Astrocyte of the cerebellum (primary cell): ENCODE results near the gene TSACC.

ENCODE experiments used
- DNase-seq: peaks from one replicate; pipeline ENCODE4 v3.0.0-alpha.2; 2011; ENCODE audit warnings: low read depth
- H3K4me3 ChIP-seq: 2 replicates; pipeline ENCODE4 v1.5.1; 2011; ENCODE audit warnings: mild to moderate bottlenecking, low read depth, low read length, moderate library complexity
- CTCF ChIP-seq: IDR thresholded peaks from 2 replicates; pipeline ENCODE4 v1.5.1; 2012; ENCODE audit warnings: low read length, low read depth, moderate library complexity, mild to moderate bottlenecking; ENCODE audit errors: missing control alignments
- in situ Hi-C: cut with HindIII; loops from 2 replicates; pipeline ENCODE4 v1.10.0; 2017; ENCODE audit warnings: low sequenced_read_pairs

TSACC gene

GRCh38 chr1:156338180-156338976 is at the start of gene TSACC, which contains the start of gene CCT3:
Gene TSACC, plus strand, starts transcription at chr1:156338526. Its CDS starts 1,232 bp downstream, at chr1:156339758.
Gene CCT3, minus strand, starts transcription at chr1:156338292. Its CDS starts 108 bp downstream, at chr1:156338184.
- no peak for TF ChIP-seq CTCF
- peak within 1 kb of the TSS; percentile 96 for H3K4me3 ChIP-seq
- peak; percentile 99 for DNase-seq
- in situ Hi-C loops = no loop called here

GRCh38 chr1:156289857-156290256 is 48.5 kb upstream of the TSACC start:
- no peak overlapping the region for H3K4me3 ChIP-seq
- in situ Hi-C loops = no loop called here
- DNase-seq = no peak
- TF ChIP-seq CTCF = no peak

- TF ChIP-seq CTCF = no peak
- in situ Hi-C loops = no loop called here
- DNase-seq = peak; percentile 35
- peak overlapping the region; percentile 55 for H3K4me3 ChIP-seq
These were observed 46.9 kb upstream of the TSACC start for GRCh38 chr1:156291226-156292061.

GRCh38 chr1:156293098-156293434 is 45.3 kb upstream of the TSACC start:
- TF ChIP-seq CTCF = no peak
- H3K4me3 ChIP-seq = no peak overlapping the region
- in situ Hi-C loops = no loop called here
- DNase-seq = no peak

GRCh38 chr1:156293895-156294294 is 44.4 kb upstream of the TSACC start:
- DNase-seq = no peak
- TF ChIP-seq CTCF = no peak
- H3K4me3 ChIP-seq = no peak overlapping the region
- in situ Hi-C loops = no loop called here

- TF ChIP-seq CTCF = no peak
- in situ Hi-C loops = no loop called here
- peak; percentile 24 for DNase-seq
These were observed 42.9 kb upstream of the TSACC start, which contains the start of gene GLMP for GRCh38 chr1:156295391-156295947. Gene GLMP, minus strand, starts transcription at chr1:156295679. Its CDS starts 34 bp downstream, at chr1:156295645.

More at GRCh38 chr1:156295391-156295947, 42.9 kb upstream of the TSACC start, which contains the start of gene GLMP:
- peak within 1 kb of the TSS; percentile 95 for H3K4me3 ChIP-seq
